KMS-11 (cell line): ENCODE measurements around the gene SNPH.
"Not testable (repeated sequence)": the region's sequence is repeated elsewhere in the genome, so short reads cannot be mapped to it uniquely, and the experiment has no call there.

ENCODE experiments used
- H2AFZ ChIP-seq: fragments of 200-600 bp; sonication (generic); 2 replicates; pipeline ENCODE4 v1.6.1; 2016; ENCODE audit warnings: antibody characterized with exemption, mixed run types, low read depth
- H3K27ac ChIP-seq: fragments of 200-600 bp; sonication (generic); 2 replicates; pipeline ENCODE4 v1.6.1; 2016; ENCODE audit warnings: mild to moderate bottlenecking, mixed run types
- H3K27me3 ChIP-seq: fragments of 200-600 bp; sonication (generic); 2 replicates; pipeline ENCODE4 v1.6.1; 2017; ENCODE audit warnings: mild to moderate bottlenecking, low read depth, mixed run types, moderate library complexity; ENCODE audit not compliant: insufficient read depth
- H3K36me3 ChIP-seq: fragments of 200-600 bp; sonication (generic); 2 replicates; pipeline ENCODE4 v1.6.1; 2017; ENCODE audit warnings: mild to moderate bottlenecking, mixed run types; ENCODE audit not compliant: insufficient read depth
- H3K4me1 ChIP-seq: fragments of 200-600 bp; sonication (generic); 2 replicates; pipeline ENCODE4 v1.6.1; 2016; ENCODE audit warnings: mild to moderate bottlenecking, low read depth, mixed run types; ENCODE audit not compliant: poor library complexity, severe bottlenecking
- H3K4me2 ChIP-seq: fragments of 200-600 bp; sonication (generic); 2 replicates; pipeline ENCODE4 v1.7.0; 2016; ENCODE audit warnings: mild to moderate bottlenecking, mixed run types
- H3K4me3 ChIP-seq: fragments of 200-600 bp; sonication (generic); IDR thresholded peaks from 2 replicates; pipeline ENCODE4 v1.6.1; 2017; ENCODE audit warnings: low read depth, low read length, mixed read lengths; ENCODE audit not compliant: insufficient read depth
- H3K79me2 ChIP-seq: fragments of 200-600 bp; sonication (generic); 2 replicates; pipeline ENCODE4 v1.6.1; 2016; ENCODE audit warnings: low read depth, mixed run types; ENCODE audit not compliant: insufficient read depth
- H3K9ac ChIP-seq: fragments of 200-600 bp; sonication (generic); 2 replicates; pipeline ENCODE4 v1.6.1; 2016; ENCODE audit warnings: mild to moderate bottlenecking, mixed run types
- H4K20me1 ChIP-seq: fragments of 200-600 bp; sonication (generic); 2 replicates; pipeline ENCODE4 v1.6.1; 2016; ENCODE audit warnings: mild to moderate bottlenecking, mixed run types; ENCODE audit not compliant: insufficient read depth
- CTCF ChIP-seq: fragments of 200-600 bp; sonication (generic); conservative IDR thresholded peaks from 2 replicates; pipeline ENCODE4 v1.6.1; 2017; ENCODE audit warnings: low read depth, mild to moderate bottlenecking, antibody characterized with exemption, low read length, moderate library complexity, mixed read lengths

Gene SNPH

GRCh38 chr20:1247689-1248088 is 18.4 kb upstream of the SNPH start:
- Histone ChIP-seq H2AFZ (no peak overlapping the region), H3K4me2 (peak overlapping the region; percentile 29; the same call in 1 of the 2 replicates), H4K20me1 (no peaks in the 10 kb centered on the region), H3K4me1 (peaks cover 22% of the 10 kb centered on the region), H3K79me2 (no peaks in the 10 kb centered on the region), H3K36me3 (no peaks in the 10 kb centered on the region), H3K27me3 (no peaks in the 10 kb centered on the region), H3K4me3 (no peak overlapping the region), H3K27ac (no peak overlapping the region; the same call in 1 of the 2 replicates), H3K9ac (no peak overlapping the region)
- no peak for TF ChIP-seq CTCF

- not testable (repeated sequence) for H3K9ac ChIP-seq, H3K36me3 ChIP-seq
Observed at GRCh38 chr20:1250282-1250681, 15.8 kb upstream of the SNPH start.

GRCh38 chr20:1252416-1252815 is 13.7 kb upstream of the SNPH start:
- no peak overlapping the region for H3K9ac ChIP-seq
- no peak for TF ChIP-seq CTCF

More at GRCh38 chr20:1250282-1250681, 15.8 kb upstream of the SNPH start:
- H3K27me3 ChIP-seq, H3K4me3 ChIP-seq, H4K20me1 ChIP-seq, H3K79me2 ChIP-seq, H3K4me2 ChIP-seq, H3K27ac ChIP-seq, H2AFZ ChIP-seq: not testable (repeated sequence)
- H3K4me1 ChIP-seq = peaks cover 22% of the 10 kb centered on the region

GRCh38 chr20:1254254-1254653 is 11.8 kb upstream of the SNPH start:
- Histone ChIP-seq H2AFZ (no peak overlapping the region), H3K79me2 (no peaks in the 10 kb centered on the region), H3K36me3 (no peaks in the 10 kb centered on the region), H3K27me3 (no peaks in the 10 kb centered on the region), H3K4me2 (no peak overlapping the region), H3K27ac (no peak overlapping the region), H3K9ac (no peak overlapping the region), H4K20me1 (no peaks in the 10 kb centered on the region), H3K4me3 (no peak overlapping the region), H3K4me1 (no peaks in the 10 kb centered on the region)
- TF ChIP-seq CTCF = no peak

More at GRCh38 chr20:1252416-1252815, 13.7 kb upstream of the SNPH start:
- H2AFZ ChIP-seq = no peak overlapping the region
- no peaks in the 10 kb centered on the region for H3K27me3 ChIP-seq
- H3K79me2 ChIP-seq = no peaks in the 10 kb centered on the region
- peaks cover 13% of the 10 kb centered on the region for H3K4me1 ChIP-seq
- H3K4me2 ChIP-seq = no peak overlapping the region
- H3K36me3 ChIP-seq = no peaks in the 10 kb centered on the region
- no peaks in the 10 kb centered on the region for H4K20me1 ChIP-seq
- H3K27ac ChIP-seq = no peak overlapping the region
- H3K4me3 ChIP-seq = no peak overlapping the region

GRCh38 chr20:1255675-1256074 is 10.4 kb upstream of the SNPH start:
- TF ChIP-seq CTCF = no peak
- Histone ChIP-seq H2AFZ (no peak overlapping the region), H3K27ac (no peak overlapping the region), H4K20me1 (no peaks in the 10 kb centered on the region), H3K79me2 (no peaks in the 10 kb centered on the region), H3K36me3 (no peaks in the 10 kb centered on the region), H3K4me2 (no peak overlapping the region), H3K4me1 (no peaks in the 10 kb centered on the region), H3K4me3 (no peak overlapping the region), H3K27me3 (no peaks in the 10 kb centered on the region), H3K9ac (no peak overlapping the region)
